Calu3 (cell line): Measurements from ENCODE around the gene SLC45A3. TPM values are rescaled to one million over a fixed set of nuclear protein-coding genes. Genes with fewer than 3 reads are reported as not detected.

ENCODE experiments used
- BruUV-seq: library from RNA; stranded (reverse); fragments of 400-500 nt; replicated peaks from 2 replicates; lab custom pipeline; 2021; lab: Mats Ljungman, UMichigan
- CTCF ChIA-PET: fragments of 300-600 bp; sonication (Branson Sonifier 250); formaldehyde crosslinking; loops from one replicate; lab custom pipeline; 2022; ENCODE audit warnings: antibody characterized with exemption; lab: Charles Lee
- DNase-seq: peaks from one replicate; pipeline ENCODE4 v3.0.0; 2022
- H3K27ac Mint-ChIP-seq: one replicate; pipeline ENCODE4 v1.8.0; 2022; ENCODE audit warnings: mixed read lengths; ENCODE audit not compliant: unreplicated experiment
- H3K27me3 Mint-ChIP-seq: one replicate; pipeline ENCODE4 v1.8.0; 2022; ENCODE audit warnings: mixed read lengths; ENCODE audit not compliant: unreplicated experiment
- H3K36me3 Mint-ChIP-seq: one replicate; pipeline ENCODE4 v1.8.0; 2022; ENCODE audit warnings: mild to moderate bottlenecking, moderate library complexity, mixed read lengths; ENCODE audit not compliant: insufficient read depth, unreplicated experiment
- H3K4me1 Mint-ChIP-seq: one replicate; pipeline ENCODE4 v1.8.0; 2022; ENCODE audit warnings: mild to moderate bottlenecking, low read depth, mixed read lengths; ENCODE audit not compliant: unreplicated experiment
- H3K4me3 Mint-ChIP-seq: one replicate; pipeline ENCODE4 v1.8.0; 2022; ENCODE audit warnings: mild to moderate bottlenecking, low read depth, moderate library complexity, mixed read lengths; ENCODE audit not compliant: unreplicated experiment
- H3K9me3 Mint-ChIP-seq: one replicate; pipeline ENCODE4 v1.8.0; 2022; ENCODE audit warnings: low read depth, mixed read lengths; ENCODE audit not compliant: unreplicated experiment
- intact Hi-C: fragments of 100-400 bp; cut with micrococcal nuclease; formaldehyde crosslinking; loops from one replicate; pipeline ENCODE4 v1.10.0; 2022; ENCODE audit not compliant: unreplicated experiment
- total RNA-seq: library from RNA; stranded (reverse); gene quantifications from 2 replicates; pipeline ENCODE4 v1.2.3, GENCODE V29; 2022
- TF ChIP-seq, protein P1 (sequence below): fragments of 200-600 bp; IDR thresholded peaks from one replicate; pipeline ENCODE4 v1.8.0; 2022; ENCODE audit warnings: antibody characterized with exemption; ENCODE audit not compliant: unreplicated experiment

Gene SLC45A3
- total RNA-seq, 1 experiment from 2014 or later = 27.5 TPM

GRCh38 chr1:205668951-205669340, 11.4 kb downstream of the SLC45A3 start:
- no TSS peak for BruUV-seq
- TF ChIP-seq, protein P1, sequence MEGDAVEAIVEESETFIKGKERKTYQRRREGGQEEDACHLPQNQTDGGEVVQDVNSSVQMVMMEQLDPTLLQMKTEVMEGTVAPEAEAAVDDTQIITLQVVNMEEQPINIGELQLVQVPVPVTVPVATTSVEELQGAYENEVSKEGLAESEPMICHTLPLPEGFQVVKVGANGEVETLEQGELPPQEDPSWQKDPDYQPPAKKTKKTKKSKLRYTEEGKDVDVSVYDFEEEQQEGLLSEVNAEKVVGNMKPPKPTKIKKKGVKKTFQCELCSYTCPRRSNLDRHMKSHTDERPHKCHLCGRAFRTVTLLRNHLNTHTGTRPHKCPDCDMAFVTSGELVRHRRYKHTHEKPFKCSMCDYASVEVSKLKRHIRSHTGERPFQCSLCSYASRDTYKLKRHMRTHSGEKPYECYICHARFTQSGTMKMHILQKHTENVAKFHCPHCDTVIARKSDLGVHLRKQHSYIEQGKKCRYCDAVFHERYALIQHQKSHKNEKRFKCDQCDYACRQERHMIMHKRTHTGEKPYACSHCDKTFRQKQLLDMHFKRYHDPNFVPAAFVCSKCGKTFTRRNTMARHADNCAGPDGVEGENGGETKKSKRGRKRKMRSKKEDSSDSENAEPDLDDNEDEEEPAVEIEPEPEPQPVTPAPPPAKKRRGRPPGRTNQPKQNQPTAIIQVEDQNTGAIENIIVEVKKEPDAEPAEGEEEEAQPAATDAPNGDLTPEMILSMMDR = no peak
- intact Hi-C loops = no loop called here
- H3K36me3 Mint-ChIP-seq = peaks cover 32% of the 10 kb centered on the region
- H3K4me1 Mint-ChIP-seq = peaks cover 84% of the 10 kb centered on the region
- no peaks in the 10 kb centered on the region for H3K27me3 Mint-ChIP-seq
- no peak for DNase-seq
- CTCF ChIA-PET = interaction anchor here (0.8 to 1.4 kb wide), 3 partner anchors 10 to 46 kb away, joined by 3 to 4 read pairs (median 4); partner anchors contain the start of gene SLC45A3
- H3K27ac Mint-ChIP-seq = peak overlapping the region; percentile 61
- H3K9me3 Mint-ChIP-seq = no peaks in the 10 kb centered on the region
- H3K4me3 Mint-ChIP-seq = peak overlapping the region; percentile 18

- DNase-seq = no peak
- TF ChIP-seq, protein P1 = no peak
- H3K27ac Mint-ChIP-seq = peak overlapping the region; percentile 14
- no peaks in the 10 kb centered on the region for H3K9me3 Mint-ChIP-seq
- peak overlapping the region; percentile 46 for H3K4me3 Mint-ChIP-seq
- CTCF ChIA-PET = interaction anchor here (1.3 to 1.6 kb wide), 3 partner anchors 9 to 47 kb away, joined by 3 to 7 read pairs (median 4); partner anchors contain the start of gene SLC45A3
- intact Hi-C loops = no loop called here
- peaks cover 85% of the 10 kb centered on the region for H3K4me1 Mint-ChIP-seq
- no peaks in the 10 kb centered on the region for H3K27me3 Mint-ChIP-seq
- peaks cover 36% of the 10 kb centered on the region for H3K36me3 Mint-ChIP-seq
- no TSS peak for BruUV-seq
Measured at GRCh38 chr1:205667909-205668643, 12.2 kb downstream of the SLC45A3 start.

DNA sequence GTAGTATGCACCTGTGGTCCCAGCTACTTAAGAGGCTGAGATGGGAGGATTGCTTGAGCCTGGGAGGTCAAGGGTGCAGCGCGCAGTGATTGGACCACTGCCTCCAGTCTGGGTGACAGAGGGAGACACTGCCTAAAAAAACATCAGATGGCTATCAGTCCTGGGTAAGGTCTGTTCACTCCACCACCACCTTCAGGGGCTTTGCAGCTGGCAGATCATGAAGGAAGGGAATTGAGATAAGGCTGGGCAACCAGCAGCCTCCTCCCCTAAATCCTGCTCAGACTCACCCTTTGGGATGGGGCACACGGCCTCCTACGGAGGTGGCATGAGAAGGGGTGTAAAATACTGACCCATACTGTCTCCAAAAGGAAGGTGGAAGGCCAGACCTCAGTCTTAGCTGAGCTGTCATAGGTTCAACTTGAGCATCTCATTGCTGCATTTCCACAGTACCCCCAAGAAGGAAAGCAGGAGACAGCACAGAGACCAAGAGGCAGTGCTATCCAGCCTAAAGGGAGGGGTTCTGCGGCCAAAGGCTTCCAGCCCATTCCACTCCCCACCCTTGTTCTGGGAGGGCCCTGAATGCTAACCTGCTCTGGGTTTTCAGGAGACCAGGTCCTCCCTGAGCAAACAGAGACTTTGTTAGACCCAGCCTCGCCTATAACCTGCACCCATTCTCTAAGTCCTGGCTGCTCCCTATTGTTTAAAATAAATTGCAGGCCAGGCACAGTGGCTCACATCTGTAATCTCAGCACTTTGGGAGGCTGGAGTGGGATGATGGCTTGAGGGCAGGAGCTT, 13.7 kb downstream of the SLC45A3 start:
- Mint-ChIP-seq H3K4me3 (no peak overlapping the region), H3K27ac (peak overlapping the region; percentile 63), H3K9me3 (no peaks in the 10 kb centered on the region), H3K36me3 (peaks cover 38% of the 10 kb centered on the region), H3K4me1 (peaks cover 83% of the 10 kb centered on the region), H3K27me3 (no peaks in the 10 kb centered on the region)
- intact Hi-C loops = no loop called here
- DNase-seq = no peak
- CTCF ChIA-PET = interaction anchor here (1.6 kb wide), 2 partner anchors 14 to 45 kb away, joined by 4 to 7 read pairs; partner anchors contain the start of gene SLC45A3
- TF ChIP-seq, protein P1 = no peak
- BruUV-seq = no TSS peak

GRCh38 chr1:205665201-205666045, 14.9 kb downstream of the SLC45A3 start:
- Mint-ChIP-seq H3K27me3 (no peaks in the 10 kb centered on the region), H3K4me3 (peak overlapping the region; percentile 33), H3K36me3 (peaks cover 43% of the 10 kb centered on the region), H3K27ac (peak overlapping the region; percentile 63), H3K4me1 (peaks cover 86% of the 10 kb centered on the region), H3K9me3 (no peaks in the 10 kb centered on the region)
- BruUV-seq = no TSS peak
- intact Hi-C loops = no loop called here
- CTCF ChIA-PET = interaction anchor here (1.6 kb wide), 1 partner anchor 46 kb away, joined by 4 read pairs; no protein-coding TSS in a partner anchor
- TF ChIP-seq, protein P1 = no peak
- no peak for DNase-seq
